SU-DHL-6 (cell line): ENCODE results near the gene SH3RF2.

Experiments used
- H2AFZ ChIP-seq: fragments of 200-600 bp; sonication (generic); 2 replicates; pipeline ENCODE4 v1.6.1; 2014; ENCODE audit warnings: low read depth, mild to moderate bottlenecking, moderate library complexity, mixed read lengths, antibody characterized with exemption, low read length; ENCODE audit not compliant: severe bottlenecking
- H3F3A ChIP-seq: fragments of 200-600 bp; shearing (Covaris generic); 2 replicates; pipeline ENCODE4 v1.6.0; 2016; ENCODE audit warnings: antibody characterized with exemption, mild to moderate bottlenecking; ENCODE audit not compliant: insufficient read depth
- H3K27ac ChIP-seq: fragments of 200-600 bp; sonication (generic); 2 replicates; pipeline ENCODE4 v1.5.1; 2016; ENCODE audit warnings: low read depth, mild to moderate bottlenecking, low read length, moderate library complexity, mixed read lengths
- H3K27me3 ChIP-seq: fragments of 200-600 bp; sonication (generic), shearing (Covaris generic); 2 replicates; pipeline ENCODE4 v1.6.0; 2014; ENCODE audit warnings: mild to moderate bottlenecking, low read length
- H3K36me3 ChIP-seq: fragments of 200-600 bp; sonication (generic); 2 replicates; pipeline ENCODE4 v1.6.1; 2014; ENCODE audit warnings: mild to moderate bottlenecking, low read length, mixed read lengths
- H3K4me2 ChIP-seq: fragments of 300-600, 200-600 bp; shearing (Covaris generic), sonication (generic); 2 replicates; pipeline ENCODE4 v1.6.0; 2014; ENCODE audit warnings: low read length, low read depth, mild to moderate bottlenecking; ENCODE audit not compliant: poor library complexity, severe bottlenecking
- H3K4me3 ChIP-seq: fragments of 200-600 bp; sonication (generic); 2 replicates; pipeline ENCODE4 v1.5.1; 2014; ENCODE audit warnings: antibody characterized with exemption, low read length, mild to moderate bottlenecking, mixed read lengths; ENCODE audit not compliant: insufficient read depth, poor library complexity, severe bottlenecking
- H3K79me2 ChIP-seq: fragments of 200-600 bp; sonication (generic); 2 replicates; pipeline ENCODE4 v1.6.1; 2014; ENCODE audit warnings: mild to moderate bottlenecking, low read length, moderate library complexity; ENCODE audit not compliant: insufficient read depth
- H3K9ac ChIP-seq: fragments of 200-600 bp; sonication (generic); 2 replicates; pipeline ENCODE4 v1.7.0; 2014; ENCODE audit warnings: mild to moderate bottlenecking, low read length
- H3K9me2 ChIP-seq: fragments of 200-600 bp; sonication (generic); replicated peaks from 2 replicates; pipeline ENCODE4 v1.6.1; 2014; ENCODE audit warnings: low read length; ENCODE audit not compliant: insufficient read depth
- H3K9me3 ChIP-seq: fragments of 200-600 bp; sonication (generic); 2 replicates; pipeline ENCODE4 v1.6.1; 2014; ENCODE audit warnings: low read length, mixed read lengths; ENCODE audit not compliant: insufficient read depth
- H4K20me1 ChIP-seq: fragments of 200-600 bp; sonication (generic); 2 replicates; pipeline ENCODE4 v1.6.1; 2014; ENCODE audit warnings: low read depth, mild to moderate bottlenecking, antibody characterized with exemption, low read length, moderate library complexity, mixed read lengths
- CTCF ChIP-seq: fragments of 200-600 bp; sonication (generic); IDR thresholded peaks from one replicate; pipeline ENCODE4 v1.5.1; 2017; ENCODE audit warnings: antibody characterized with exemption, mild to moderate bottlenecking, low read length, moderate library complexity; ENCODE audit not compliant: insufficient read depth, poor library complexity, severe bottlenecking
- EZH2phosphoT487 ChIP-seq: fragments of 200-600 bp; sonication (generic), shearing (Covaris generic); conservative IDR thresholded peaks from 2 replicates; pipeline ENCODE4 v1.6.1; 2018; ENCODE audit warnings: mild to moderate bottlenecking, antibody characterized with exemption, low read length, moderate library complexity, mixed read lengths

The SH3RF2 gene

GRCh38 chr5:145946112-145946861 lies 9.9 kb downstream of the SH3RF2 start:
- Histone ChIP-seq H3K27me3 (no peaks in the 10 kb centered on the region), H3K4me2 (no peak overlapping the region), H4K20me1 (no peaks in the 10 kb centered on the region), H3K9me2 (no peaks in the 10 kb centered on the region), H3K9ac (no peak overlapping the region), H3K79me2 (no peaks in the 10 kb centered on the region), H2AFZ (no peak overlapping the region), H3K9me3 (no peaks in the 10 kb centered on the region), H3K27ac (no peak overlapping the region), H3K36me3 (no peaks in the 10 kb centered on the region), H3K4me3 (no peak overlapping the region), H3F3A (no peaks in the 10 kb centered on the region)
- TF ChIP-seq EZH2phosphoT487 (no peak), CTCF (no peak)

DNA sequence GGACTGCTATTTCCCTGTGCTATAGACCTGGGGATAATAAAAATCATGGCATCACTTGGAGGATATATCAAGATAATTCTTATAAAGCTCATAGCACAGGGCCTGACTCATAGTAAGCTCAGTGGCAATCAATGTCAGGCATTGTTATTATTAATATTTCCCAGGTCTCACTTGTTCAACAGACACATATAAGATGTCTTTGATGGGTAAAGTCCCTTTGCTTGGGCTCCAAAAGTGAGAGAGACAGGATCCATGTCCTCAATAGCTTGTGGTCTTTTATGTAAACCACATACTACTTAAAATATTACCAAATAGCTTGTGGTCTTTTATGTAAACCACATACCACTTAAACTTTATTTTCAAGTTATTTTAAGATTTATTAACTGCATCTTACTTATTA lies 11.2 kb downstream of the SH3RF2 start:
- Histone ChIP-seq H3K36me3 (no peaks in the 10 kb centered on the region), H3K27ac (no peak overlapping the region), H3K9me2 (no peaks in the 10 kb centered on the region), H3F3A (no peaks in the 10 kb centered on the region), H3K4me2 (no peak overlapping the region), H3K9ac (no peak overlapping the region), H3K4me3 (no peak overlapping the region), H3K9me3 (no peaks in the 10 kb centered on the region), H3K27me3 (no peaks in the 10 kb centered on the region), H4K20me1 (no peaks in the 10 kb centered on the region), H3K79me2 (no peaks in the 10 kb centered on the region), H2AFZ (no peak overlapping the region)
- TF ChIP-seq CTCF: no peak
- TF ChIP-seq EZH2phosphoT487: no peak

DNA sequence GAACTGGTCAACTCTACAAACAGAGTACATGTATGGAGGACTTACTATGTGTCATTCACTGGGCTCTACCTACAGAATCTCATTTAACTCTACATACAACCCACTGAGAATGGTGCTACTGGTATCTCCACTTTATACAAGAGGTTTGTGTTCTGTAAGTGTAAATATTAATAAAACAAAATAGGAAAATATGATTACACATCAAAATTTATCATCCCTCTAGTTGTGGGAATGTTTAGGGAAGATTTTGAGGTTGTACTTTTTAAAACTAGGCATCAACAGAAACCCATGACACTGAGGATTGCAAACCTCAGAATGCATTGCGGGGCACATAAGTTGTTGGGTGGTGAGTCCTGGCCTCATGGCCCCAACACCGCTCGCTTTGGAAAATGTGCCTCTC lies 11.7 kb downstream of the SH3RF2 start:
- H3K27ac ChIP-seq: no peak overlapping the region
- no peak for TF ChIP-seq CTCF
- TF ChIP-seq EZH2phosphoT487: no peak
- no peaks in the 10 kb centered on the region for H3K27me3 ChIP-seq
- H3K9ac ChIP-seq: no peak overlapping the region
- no peak overlapping the region for H3K4me2 ChIP-seq
- no peaks in the 10 kb centered on the region for H3F3A ChIP-seq
- H3K9me2 ChIP-seq: no peaks in the 10 kb centered on the region
- H3K36me3 ChIP-seq: no peaks in the 10 kb centered on the region
- no peaks in the 10 kb centered on the region for H3K9me3 ChIP-seq
- H3K79me2 ChIP-seq: no peaks in the 10 kb centered on the region
- H4K20me1 ChIP-seq: no peaks in the 10 kb centered on the region
- H2AFZ ChIP-seq: no peak overlapping the region
- no peak overlapping the region for H3K4me3 ChIP-seq
